CD14-positive monocyte (primary cell): ENCODE data around the gene PARVG. TPM values are rescaled to one million over a fixed set of nuclear protein-coding genes. Genes with fewer than 3 reads are reported as not detected.

Experiments
- DNase-seq, 3 donors: peaks; one replicate each; pipeline ENCODE4 v3.0.0-alpha.2; 2011 to 2022
- H2AFZ ChIP-seq: 2 replicates; pipeline ENCODE4 v1.6.0; 2012; ENCODE audit warnings: mild to moderate bottlenecking, low read depth, low read length, inconsistent platforms; ENCODE audit not compliant: insufficient read depth, poor library complexity, severe bottlenecking
- H3K27ac ChIP-seq, 2 donors: 1 replicate in 1 of 2; 2 replicates in 1 of 2; pipeline ENCODE4 v1.5.1; 2012 to 2013; ENCODE audit warnings: low read length in 2 of 2, control low read depth in 1 of 2, inconsistent platforms in 1 of 2, low read depth in 1 of 2, mild to moderate bottlenecking in 1 of 2
- H3K27me3 ChIP-seq, 2 donors: one replicate each; pipeline versions ENCODE4 v1.6.0 to v1.6.1; 2011 to 2013; ENCODE audit warnings: low read length in 2 of 2; ENCODE audit not compliant: control insufficient read depth in 2 of 2, insufficient read depth in 2 of 2
- H3K36me3 ChIP-seq, 2 donors: replicated peaks in 1 of 2; 1 replicate in 1 of 2; 2 replicates in 1 of 2; pipeline versions ENCODE4 v1.5.1 to v1.6.1; 2012 to 2013; ENCODE audit warnings: low read length in 2 of 2, control low read depth in 1 of 2, inconsistent platforms in 1 of 2, mild to moderate bottlenecking in 1 of 2; ENCODE audit not compliant: insufficient read depth in 2 of 2, control insufficient read depth in 1 of 2
- H3K4me1 ChIP-seq, 2 donors: 1 replicate in 1 of 2; 2 replicates in 1 of 2; pipeline versions ENCODE4 v1.5.1 to v1.6.1; 2012 to 2013; ENCODE audit warnings: low read length in 2 of 2, control low read depth in 1 of 2, inconsistent platforms in 1 of 2, mild to moderate bottlenecking in 1 of 2, moderate library complexity in 1 of 2; ENCODE audit not compliant: insufficient read depth in 2 of 2, control insufficient read depth in 1 of 2
- H3K4me2 ChIP-seq: replicated peaks from 2 replicates; pipeline ENCODE3; 2012; ENCODE audit warnings: low read length, moderate library complexity, mild to moderate bottlenecking; ENCODE audit not compliant: poor library complexity, severe bottlenecking; ENCODE audit errors: extremely low read depth
- H3K4me3 ChIP-seq, 3 experiments: fragments of 200-600 bp in 1 of 3; sonication (generic) in 1 of 3; replicated peaks in 1 of 3; 1 replicate in 2 of 3; 2 replicates in 1 of 3; pipeline ENCODE4 v1.5.1; 2011 to 2013; ENCODE audit warnings: low read length in 3 of 3, mild to moderate bottlenecking in 3 of 3, control low read depth in 2 of 3, low read depth in 2 of 3, inconsistent platforms in 1 of 3, moderate library complexity in 1 of 3
- H3K79me2 ChIP-seq: 2 replicates; pipeline ENCODE4 v1.6.0; 2012; ENCODE audit warnings: mild to moderate bottlenecking, control low read depth, inconsistent platforms, low read length, moderate library complexity; ENCODE audit not compliant: insufficient read depth
- H3K9ac ChIP-seq: 2 replicates; pipeline ENCODE4 v1.6.0; 2017; ENCODE audit warnings: low read length, mild to moderate bottlenecking; ENCODE audit not compliant: insufficient read depth, poor library complexity, severe bottlenecking
- H3K9me3 ChIP-seq, 2 donors: replicated peaks in 1 of 2; 1 replicate in 1 of 2; 2 replicates in 1 of 2; pipeline versions ENCODE4 v1.5.1 to v1.6.1; 2012 to 2013; ENCODE audit warnings: low read length in 2 of 2, control low read depth in 1 of 2; ENCODE audit not compliant: control insufficient read depth in 1 of 2, insufficient read depth in 1 of 2
- H4K20me1 ChIP-seq: 2 replicates; pipeline ENCODE4 v1.6.0; 2012; ENCODE audit warnings: mild to moderate bottlenecking, low read length, control low read depth, moderate library complexity; ENCODE audit not compliant: insufficient read depth
- H3K27ac Mint-ChIP-seq, 7 donors: one replicate each; pipeline ENCODE4 v1.8.0; 2020; ENCODE audit warnings: mild to moderate bottlenecking in 7 of 7, mixed read lengths in 7 of 7, moderate library complexity in 6 of 7, inconsistent platforms in 2 of 7
- H3K27me3 Mint-ChIP-seq, 3 donors: one replicate each; pipeline ENCODE4 v1.8.0; 2021 to 2022; ENCODE audit warnings: low read depth in 3 of 3, mild to moderate bottlenecking in 3 of 3, mixed read lengths in 3 of 3, moderate library complexity in 3 of 3, inconsistent platforms in 1 of 3
- H3K36me3 Mint-ChIP-seq, 2 donors: one replicate each; pipeline ENCODE4 v1.8.0; 2020; ENCODE audit warnings: mixed read lengths in 2 of 2, inconsistent platforms in 1 of 2, mild to moderate bottlenecking in 1 of 2
- H3K4me1 Mint-ChIP-seq: one replicate; pipeline ENCODE4 v1.8.0; 2020; ENCODE audit warnings: mild to moderate bottlenecking, mixed read lengths
- H3K4me3 Mint-ChIP-seq, 2 donors: one replicate each; pipeline ENCODE4 v1.8.0; 2020; ENCODE audit warnings: mild to moderate bottlenecking in 2 of 2, mixed read lengths in 2 of 2, moderate library complexity in 1 of 2
- H3K9me3 Mint-ChIP-seq, 7 donors: one replicate each; pipeline ENCODE4 v1.8.0; 2020 to 2022; ENCODE audit warnings: mixed read lengths in 7 of 7, mild to moderate bottlenecking in 6 of 7, moderate library complexity in 6 of 7, inconsistent platforms in 2 of 7
- WGBS: methylation state at CpG from one replicate; pipeline ENCODE4 v1.1.5; 2013; ENCODE audit warnings: missing lambda C conversion rate; ENCODE audit not compliant: insufficient coverage; 5-methylcytosine and 5-hydroxymethylcytosine counted together
- intact Hi-C, 2 donors: fragments of 100-400 bp; cut with micrococcal nuclease; formaldehyde crosslinking; loops; one replicate each; pipeline versions ENCODE4 v1.15.0 to v1.15.1; 2023
- polyA plus RNA-seq, 3 donors: library from polyadenylated mRNA; depleted of rRNA in 1 of 3; unstranded in 2 of 3; stranded (reverse) in 1 of 3; fragments of 300-500 nt in 2 of 3; fragments of >200 nt in 1 of 3; fragmentation: Illumina TruSeq in 2 of 3; gene quantifications; 1 replicate in 2 of 3; 2 replicates in 1 of 3; pipeline ENCODE4 v1.2.3, GENCODE V29; 2012 to 2021
- TF ChIP-seq, protein P1 (sequence below): fragments of 200-600 bp; IDR thresholded peaks from one replicate; pipeline ENCODE4 v1.8.0; 2022; ENCODE audit warnings: antibody characterized with exemption, mild to moderate bottlenecking

PARVG gene
- polyA plus RNA-seq, 3 donors, result 169 to 577 (median 190) TPM

- Histone ChIP-seq H3K9me3 (no peaks in the 10 kb centered on the region), H4K20me1 (no peaks in the 10 kb centered on the region), H3K79me2 (no peaks in the 10 kb centered on the region), H3K27me3 (no peaks in the 10 kb centered on the region), H3K36me3 (peaks cover 7 to 47% of the 10 kb centered on the region in 2 donors), H3K9ac (no peak overlapping the region), H2AFZ (no peak overlapping the region), H3K27ac (no peak overlapping the region), H3K4me3 (no peak overlapping the region), H3K4me1 (no peaks in the 10 kb centered on the region), H3K4me2 (no peak overlapping the region)
- DNase-seq, result no peak
- Mint-ChIP-seq H3K4me3 (no peak overlapping the region), H3K4me1 (no peaks in the 10 kb centered on the region), H3K27ac (peak overlapping the region in 1 of 7 donors; percentile 32), H3K9me3 (peaks cover 0 to 2% (median 0%) of the 10 kb centered on the region in 7 donors), H3K27me3 (peaks cover 0 to 5% (median 0%) of the 10 kb centered on the region in 3 donors), H3K36me3 (peaks cover 49% of the 10 kb centered on the region in 2 donors)
- TF ChIP-seq, protein P1, sequence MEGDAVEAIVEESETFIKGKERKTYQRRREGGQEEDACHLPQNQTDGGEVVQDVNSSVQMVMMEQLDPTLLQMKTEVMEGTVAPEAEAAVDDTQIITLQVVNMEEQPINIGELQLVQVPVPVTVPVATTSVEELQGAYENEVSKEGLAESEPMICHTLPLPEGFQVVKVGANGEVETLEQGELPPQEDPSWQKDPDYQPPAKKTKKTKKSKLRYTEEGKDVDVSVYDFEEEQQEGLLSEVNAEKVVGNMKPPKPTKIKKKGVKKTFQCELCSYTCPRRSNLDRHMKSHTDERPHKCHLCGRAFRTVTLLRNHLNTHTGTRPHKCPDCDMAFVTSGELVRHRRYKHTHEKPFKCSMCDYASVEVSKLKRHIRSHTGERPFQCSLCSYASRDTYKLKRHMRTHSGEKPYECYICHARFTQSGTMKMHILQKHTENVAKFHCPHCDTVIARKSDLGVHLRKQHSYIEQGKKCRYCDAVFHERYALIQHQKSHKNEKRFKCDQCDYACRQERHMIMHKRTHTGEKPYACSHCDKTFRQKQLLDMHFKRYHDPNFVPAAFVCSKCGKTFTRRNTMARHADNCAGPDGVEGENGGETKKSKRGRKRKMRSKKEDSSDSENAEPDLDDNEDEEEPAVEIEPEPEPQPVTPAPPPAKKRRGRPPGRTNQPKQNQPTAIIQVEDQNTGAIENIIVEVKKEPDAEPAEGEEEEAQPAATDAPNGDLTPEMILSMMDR, result no peak
- WGBS, result 100% methylated on average over 1 of the region's 9 CpGs
- intact Hi-C loops, result no loop called here
Observed at GRCh38 chr22:44143579-44143978, 37.1 kb upstream of the PARVG start.

DNA sequence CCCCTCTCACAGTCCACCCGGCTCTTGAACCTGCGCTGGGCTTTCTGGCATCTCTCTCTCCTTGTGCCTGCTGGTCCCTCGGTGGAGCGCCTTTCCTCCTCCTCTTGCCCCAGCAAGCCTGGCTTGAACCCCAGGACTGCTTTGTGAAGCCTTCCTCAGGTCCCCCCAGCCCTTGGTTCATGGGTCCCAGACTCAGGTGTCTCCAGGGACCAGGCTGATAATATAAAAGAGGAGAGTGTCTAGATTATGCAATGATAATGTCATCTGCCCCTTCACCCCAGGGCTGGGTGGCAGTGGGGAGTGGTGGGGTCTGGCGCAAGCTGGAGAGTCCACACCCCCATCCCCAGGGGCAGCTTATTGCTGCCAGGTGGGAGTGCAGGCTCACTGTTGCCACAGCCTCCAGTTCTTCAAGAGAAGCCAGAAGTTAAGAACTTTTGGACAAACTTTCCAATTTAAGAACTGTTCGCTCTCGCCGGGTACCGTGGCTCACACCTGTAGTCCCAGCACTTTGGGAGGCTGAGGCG, 36.6 kb upstream of the PARVG start:
- H3K27ac ChIP-seq, result no peak overlapping the region
- H3K9ac ChIP-seq, result no peak overlapping the region
- WGBS, result 80% methylated on average over 6 of the region's 10 CpGs
- Mint-ChIP-seq H3K36me3 (peaks cover 50 to 51% of the 10 kb centered on the region in 2 donors), H3K4me3 (no peak overlapping the region), H3K27me3 (peaks cover 0 to 5% (median 0%) of the 10 kb centered on the region in 3 donors), H3K4me1 (no peaks in the 10 kb centered on the region), H3K27ac (peak overlapping the region in 2 of 7 donors; percentile 32 to 60), H3K9me3 (peaks cover 0 to 2% (median 0%) of the 10 kb centered on the region in 7 donors)
- H3K79me2 ChIP-seq, result no peaks in the 10 kb centered on the region
- H3K36me3 ChIP-seq, result peaks cover 8 to 47% of the 10 kb centered on the region in 2 donors
- H4K20me1 ChIP-seq, result no peaks in the 10 kb centered on the region
- DNase-seq, result no peak
- H3K4me1 ChIP-seq, result no peaks in the 10 kb centered on the region
- no peak overlapping the region for H2AFZ ChIP-seq
- H3K27me3 ChIP-seq, result no peaks in the 10 kb centered on the region
- TF ChIP-seq, protein P1, result no peak
- H3K9me3 ChIP-seq, result no peaks in the 10 kb centered on the region
- no peak overlapping the region for H3K4me3 ChIP-seq
- intact Hi-C loops, result no loop called here
- no peak overlapping the region for H3K4me2 ChIP-seq
